Adrenal gland (tissue), 12 donors: ENCODE data around the gene RNASE12. TPM values are rescaled to one million over a fixed set of nuclear protein-coding genes. Genes with fewer than 3 reads are reported as not detected.

Experiments used
- DNase-seq, 7 donors: peaks; one replicate each; pipeline ENCODE4 v3.0.0-alpha.2; 2019 to 2020
- H3K27ac ChIP-seq, 5 donors: fragments of 200-600 bp; sonication (generic) in 4 of 5; 1 replicate in 3 of 5; 2 replicates in 2 of 5; pipeline versions ENCODE4 v1.5.1 to v1.8.0; 2016 to 2020; ENCODE audit warnings: mild to moderate bottlenecking in 1 of 5
- H3K27me3 ChIP-seq: fragments of 200-600 bp; 2 replicates; pipeline ENCODE4 v1.8.0; 2021
- H3K36me3 ChIP-seq, 2 donors: fragments of 200-600 bp; replicated peaks in 1 of 2; 1 replicate in 1 of 2; 2 replicates in 1 of 2; pipeline versions ENCODE4 v1.5.1 to v1.8.0; 2018 to 2022
- H3K4me1 ChIP-seq, 2 donors: fragments of 200-600 bp; replicated peaks in 1 of 2; 1 replicate in 1 of 2; 2 replicates in 1 of 2; pipeline versions ENCODE4 v1.5.1 to v1.8.0; 2018 to 2021
- H3K4me3 ChIP-seq, 4 donors: fragments of 200-600 bp; sonication (generic) in 3 of 4; one replicate each; pipeline ENCODE4 v1.5.1; 2016 to 2018
- H3K9me3 ChIP-seq, 3 donors: fragments of 200-600 bp; sonication (generic) in 1 of 3; replicated peaks in 1 of 3; 1 replicate in 2 of 3; 2 replicates in 1 of 3; pipeline versions ENCODE4 v1.5.1 to v1.8.0; 2016 to 2021
- CTCF ChIP-seq, 6 experiments: fragments of 450-650 bp in 4 of 6; fragments of 200-600 bp in 2 of 6; sonication (generic) in 1 of 6; IDR thresholded peaks; 1 replicate in 5 of 6; 2 replicates in 1 of 6; pipeline versions ENCODE4 v1.5.1 to v1.8.0; 2016 to 2021; ENCODE audit warnings: antibody characterized with exemption in 6 of 6, mild to moderate bottlenecking in 2 of 6, moderate library complexity in 1 of 6
- POLR2A ChIP-seq, 2 donors: fragments of 450-650 bp; IDR thresholded peaks; one replicate each; pipeline ENCODE4 v1.6.1; 2017; ENCODE audit warnings: antibody characterized with exemption in 2 of 2, mild to moderate bottlenecking in 2 of 2, moderate library complexity in 1 of 2
- WGBS, 4 donors: extraction: QIAGEN DNeasy Blood & Tissue Kit in 2 of 4; methylation state at CpG; one replicate each; pipeline versions ENCODE4 v1.1.5 to v1.1.7; 2013 to 2017; 5-methylcytosine and 5-hydroxymethylcytosine counted together
- intact Hi-C, 2 donors: fragments of 100-400 bp; cut with DNase I; formaldehyde crosslinking; loops; one replicate each; pipeline versions ENCODE4 v1.14.1 to v1.15.0; 2022 to 2023
- polyA plus RNA-seq, 3 donors: library from polyadenylated mRNA; stranded (reverse); fragments of 200-250 nt in 2 of 3; fragments of 350-450 nt in 1 of 3; fragmentation: Illumina TruSeq in 1 of 3; extraction: RNeasy Lipid Tissue Mini Kit (QIAGEN cat#74804) in 1 of 3; gene quantifications; one replicate each; pipeline ENCODE4 v1.2.3, GENCODE V29; 2013 to 2014
- total RNA-seq, 9 donors: library from RNA; depleted of rRNA in 4 of 9; stranded (reverse); fragments of >200 nt in 4 of 9; fragments of 120-200 nt in 1 of 9; fragmentation: NEBNext Ultra II Directional in 1 of 9; extraction: Animal tissue kit (Norgen Biotek cat#: 25700) in 1 of 9; gene quantifications; one replicate each; pipeline versions ENCODE4 v1.1.0 to v1.2.4, GENCODE V29; 2013 to 2023
- donor health status: healthy with polysubstance abuse.
- donor health status: Bipolar disorder and iron deficiency.
- donor health status: DM: yes; HTN: yes; CAD: no.
- donor health status: DM: no; HTN: no; CAD: no.
- donor health status: DM: no; HTN: no; CAD: no.
- donor health status: DM: yes; HTN: yes; CAD: no.

Gene RNASE12
- total and polyA plus RNA-seq, 12 donors, result not detected

GRCh38 chr14:20555845-20556244, 35.3 kb downstream of the RNASE12 start:
- Histone ChIP-seq H3K27ac (no peak overlapping the region), H3K9me3 (no peaks in the 10 kb centered on the region), H3K27me3 (no peaks in the 10 kb centered on the region), H3K4me3 (no peak overlapping the region), H3K36me3 (no peaks in the 10 kb centered on the region), H3K4me1 (no peaks in the 10 kb centered on the region)
- no peak for TF ChIP-seq POLR2A (IDR thresholded peaks at IDR 0.05)
- intact Hi-C loops, result no loop called here
- DNase-seq, result no peak
- 74 to 88% (median 80%) methylated on average over 3 of the region's 3 CpGs for WGBS, 4 donors

GRCh38 chr14:20553024-20553423, 38.2 kb downstream of the RNASE12 start:
- no peak overlapping the region for H3K4me3 ChIP-seq
- intact Hi-C loops, result no loop called here
- DNase-seq, result no peak

GRCh38 chr14:20551606-20552005, 39.6 kb downstream of the RNASE12 start:
- no peak for DNase-seq
- no peaks in the 10 kb centered on the region for H3K4me1 ChIP-seq
- no peak overlapping the region for H3K4me3 ChIP-seq
- 83 to 92% (median 90%) methylated on average over 3 of the region's 3 CpGs for WGBS, 4 donors
- no peak for TF ChIP-seq CTCF (IDR thresholded peaks at IDR 0.05)
- TF ChIP-seq POLR2A (IDR thresholded peaks at IDR 0.05), result no peak
- no peaks in the 10 kb centered on the region for H3K27me3 ChIP-seq
- no peaks in the 10 kb centered on the region for H3K9me3 ChIP-seq
- intact Hi-C loops, result no loop called here
- H3K36me3 ChIP-seq, result no peaks in the 10 kb centered on the region
- no peak overlapping the region for H3K27ac ChIP-seq

More at GRCh38 chr14:20553024-20553423, 38.2 kb downstream of the RNASE12 start:
- H3K27me3 ChIP-seq, result no peaks in the 10 kb centered on the region
- H3K9me3 ChIP-seq, result no peaks in the 10 kb centered on the region
- no peaks in the 10 kb centered on the region for H3K36me3 ChIP-seq
- TF ChIP-seq CTCF (IDR thresholded peaks at IDR 0.05) (no peak), POLR2A (IDR thresholded peaks at IDR 0.05) (no peak)
- no peak overlapping the region for H3K27ac ChIP-seq
- no peaks in the 10 kb centered on the region for H3K4me1 ChIP-seq

- Histone ChIP-seq H3K9me3 (no peaks in the 10 kb centered on the region), H3K27ac (no peak overlapping the region), H3K4me1 (no peaks in the 10 kb centered on the region), H3K4me3 (no peak overlapping the region), H3K27me3 (no peaks in the 10 kb centered on the region), H3K36me3 (no peaks in the 10 kb centered on the region)
- WGBS, 4 donors, result 88 to 93% (median 92%) methylated on average over 2 of the region's 2 CpGs
- DNase-seq, result no peak
- TF ChIP-seq POLR2A (IDR thresholded peaks at IDR 0.05), result no peak
- no peak for TF ChIP-seq CTCF (IDR thresholded peaks at IDR 0.05)
- intact Hi-C loops, result no loop called here
These were observed 40.2 kb downstream of the RNASE12 start for GRCh38 chr14:20550926-20551325.

GRCh38 chr14:20548414-20549158, 42.6 kb downstream of the RNASE12 start:
- Histone ChIP-seq H3K9me3 (no peaks in the 10 kb centered on the region), H3K4me1 (no peaks in the 10 kb centered on the region), H3K36me3 (no peaks in the 10 kb centered on the region), H3K4me3 (no peak overlapping the region), H3K27me3 (no peaks in the 10 kb centered on the region), H3K27ac (no peak overlapping the region)
- DNase-seq, result no peak
- intact Hi-C loops, result no loop called here
- WGBS, 4 donors, result 82 to 88% (median 85%) methylated on average over 10 of the region's 10 CpGs
- TF ChIP-seq CTCF (IDR thresholded peaks at IDR 0.05), result no peak
- no peak for TF ChIP-seq POLR2A (IDR thresholded peaks at IDR 0.05)
